HG02588 (cell line): Measurements from ENCODE around the gene GPRC6A.
"Not testable (repeated sequence)": the region's sequence is repeated elsewhere in the genome, so short reads cannot be mapped to it uniquely, and the experiment has no call there.

Experiments used
- ATAC-seq: cut with Tn5 transposase; IDR thresholded peaks from one replicate; pipeline ENCODE4 v1.9.1; 2021; ENCODE audit warnings: mild to moderate bottlenecking, moderate library complexity; ENCODE audit not compliant: unreplicated experiment

The GPRC6A gene

DNA sequence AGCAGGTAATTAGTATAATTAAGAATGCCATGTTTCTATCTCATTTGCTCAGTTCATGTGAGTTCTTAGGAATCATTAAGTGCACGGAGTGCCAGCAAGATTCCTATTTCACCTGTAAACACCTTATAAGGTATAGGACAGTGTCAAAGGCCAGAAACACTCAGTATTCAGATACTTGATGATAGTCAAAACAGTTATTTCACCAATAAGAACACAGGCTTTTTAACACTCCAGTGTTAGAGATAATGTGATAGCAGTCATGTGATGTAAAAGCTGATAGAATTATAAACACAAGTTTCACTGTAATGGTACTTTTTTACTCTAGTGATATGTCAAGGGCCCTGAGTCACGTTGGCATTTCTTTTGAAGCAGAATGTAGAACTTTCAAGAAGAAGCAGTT, at the start of gene GPRC6A:
GPRC6A (minus strand) TSS at position 101 of the 400 bp plus-strand sequence; CDS start at position 31, 70 bp downstream.
- ATAC-seq, result no peak

- ATAC-seq, result no peak
Measured at GRCh38 chr6:116877743-116878142, 48.9 kb upstream of the GPRC6A start.

DNA sequence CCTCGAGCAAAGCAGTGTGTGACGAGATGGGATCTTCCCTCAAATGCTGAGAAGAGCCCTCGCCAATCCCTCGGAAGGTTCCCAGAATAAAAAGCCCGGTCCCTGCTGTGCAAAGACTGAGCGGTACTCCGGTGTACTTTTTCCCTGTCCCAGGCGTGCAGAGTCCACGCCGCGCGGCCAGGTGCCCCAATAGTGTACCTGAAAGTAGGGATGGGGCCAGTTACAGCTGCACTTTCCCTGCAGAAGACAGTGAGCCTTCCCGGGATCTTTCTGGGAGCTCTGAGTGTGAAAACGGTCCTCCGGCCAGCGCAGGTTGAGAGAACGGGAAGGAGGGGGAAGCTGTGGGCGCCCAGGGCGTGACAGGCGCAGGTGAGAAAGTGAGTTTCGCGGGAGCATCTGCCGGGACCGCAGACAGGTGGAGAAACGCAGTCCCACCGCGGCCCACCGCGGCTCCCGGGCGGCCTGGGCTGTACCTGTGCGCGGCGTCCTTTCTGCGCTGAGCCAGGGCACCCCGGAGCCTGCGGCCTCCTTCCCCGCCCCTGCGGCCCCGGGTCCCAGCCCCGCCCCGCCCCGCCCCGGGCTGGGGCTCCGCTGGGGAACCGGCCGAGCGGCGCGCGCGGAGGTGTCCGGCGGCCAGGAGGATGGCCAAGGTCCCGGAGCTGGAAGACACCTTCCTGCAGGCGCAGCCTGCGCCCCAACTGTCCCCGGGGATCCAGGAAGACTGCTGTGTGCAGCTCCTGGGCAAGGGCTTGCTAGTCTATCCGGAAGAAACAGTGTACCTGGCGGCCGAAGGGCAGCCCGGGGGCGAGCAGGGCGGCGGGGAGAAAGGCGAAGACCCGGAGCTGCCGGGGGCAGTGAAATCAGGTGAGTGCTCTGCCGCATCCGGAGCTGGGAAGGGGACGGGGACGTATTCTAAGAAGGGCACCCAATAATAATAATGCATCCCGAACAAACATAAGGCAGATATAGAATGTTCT, 48.0 kb upstream of the GPRC6A start, which contains the start of gene RFX6:
RFX6 (plus strand) TSS at position 608 of the 977 bp plus-strand sequence; CDS start at position 642, 34 bp downstream.
- no peak for ATAC-seq

- ATAC-seq, result no peak
Measured at GRCh38 chr6:116876107-116876506, 47.2 kb upstream of the GPRC6A start.

DNA sequence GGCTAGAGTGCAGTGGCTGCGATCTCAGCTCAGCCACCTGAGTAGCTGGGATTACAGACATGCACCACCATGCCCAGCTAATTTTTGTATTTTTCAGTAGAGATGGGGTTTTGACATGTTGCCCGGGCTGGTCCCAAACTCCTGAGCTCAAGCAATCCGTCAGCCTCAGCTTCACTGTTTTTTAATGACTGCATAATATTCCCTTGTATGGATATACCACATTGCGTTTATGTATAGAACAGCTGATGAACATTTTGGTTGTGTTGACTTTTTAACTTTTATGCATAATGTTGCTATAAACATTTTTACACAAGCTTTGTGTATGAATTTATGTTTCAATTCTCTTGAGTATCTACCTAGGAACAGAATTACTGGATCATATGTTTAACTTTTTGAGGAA, 43.9 kb upstream of the GPRC6A start:
- no peak for ATAC-seq

DNA sequence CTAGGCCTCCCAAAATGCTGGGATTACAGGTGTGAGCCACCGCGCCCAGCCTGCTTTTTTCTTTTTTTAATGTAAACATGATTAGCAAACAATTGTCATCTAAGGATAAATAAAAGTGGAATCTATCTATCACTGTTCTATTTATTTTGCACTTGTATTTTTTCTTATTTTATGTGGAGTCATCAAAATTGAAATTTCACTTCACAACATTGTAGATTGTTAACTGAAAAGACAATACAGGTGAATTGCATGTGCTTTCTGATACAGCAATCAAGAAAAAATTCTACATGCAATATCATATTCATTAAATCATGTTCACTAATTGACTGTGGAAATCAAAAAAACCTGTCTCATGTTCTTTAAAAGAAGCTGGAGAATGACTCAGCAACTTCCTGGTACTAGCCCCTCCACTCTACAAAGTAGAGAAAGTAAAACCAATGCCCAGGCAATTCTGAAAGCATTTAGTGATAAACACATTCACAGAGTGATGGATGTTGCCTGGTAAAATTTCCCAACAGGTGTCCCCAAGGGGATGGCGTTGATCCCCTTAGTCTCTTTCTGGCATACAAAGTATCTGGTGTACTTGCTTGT, 37.5 kb upstream of the GPRC6A start:
- no peak for ATAC-seq

GRCh38 chr6:116859264-116859663, 30.4 kb upstream of the GPRC6A start:
- ATAC-seq, result no peak

DNA sequence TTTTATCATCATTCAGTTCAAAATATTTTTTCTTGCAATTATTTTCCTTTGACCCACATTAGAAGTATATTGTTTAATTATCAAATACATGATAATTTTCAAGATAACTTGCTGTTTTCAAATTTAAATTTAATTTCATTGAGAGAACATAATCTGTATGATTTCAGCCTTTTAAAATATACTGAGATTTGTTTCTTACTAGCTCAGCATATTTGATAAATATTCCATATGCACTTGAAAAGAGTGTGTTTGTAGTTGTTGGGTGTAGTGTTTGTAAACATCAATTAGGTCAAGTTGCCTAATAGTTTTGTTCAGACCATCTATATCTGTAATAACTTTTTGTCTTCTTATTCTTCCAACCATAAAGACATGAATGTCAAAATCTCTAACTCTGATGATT, 29.2 kb upstream of the GPRC6A start:
- no peak for ATAC-seq

DNA sequence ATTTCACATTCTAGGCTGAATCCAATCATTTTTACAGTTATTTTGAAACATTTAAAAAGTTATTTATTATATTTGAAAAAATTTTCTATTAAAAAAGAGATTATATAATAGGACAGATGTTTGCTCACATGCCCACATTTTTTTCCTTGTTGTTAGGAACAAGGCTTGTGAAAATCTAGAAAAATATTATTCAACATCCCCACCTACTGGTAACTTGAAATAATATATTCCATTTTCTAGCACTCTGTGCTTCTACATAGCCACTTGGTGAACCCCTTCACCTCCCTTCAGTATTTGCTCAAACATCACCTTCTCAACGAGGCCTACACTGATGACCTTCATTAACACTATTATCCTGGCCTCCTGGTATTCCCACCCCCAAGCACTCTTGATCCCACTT, 18.3 kb upstream of the GPRC6A start:
- no peak for ATAC-seq

DNA sequence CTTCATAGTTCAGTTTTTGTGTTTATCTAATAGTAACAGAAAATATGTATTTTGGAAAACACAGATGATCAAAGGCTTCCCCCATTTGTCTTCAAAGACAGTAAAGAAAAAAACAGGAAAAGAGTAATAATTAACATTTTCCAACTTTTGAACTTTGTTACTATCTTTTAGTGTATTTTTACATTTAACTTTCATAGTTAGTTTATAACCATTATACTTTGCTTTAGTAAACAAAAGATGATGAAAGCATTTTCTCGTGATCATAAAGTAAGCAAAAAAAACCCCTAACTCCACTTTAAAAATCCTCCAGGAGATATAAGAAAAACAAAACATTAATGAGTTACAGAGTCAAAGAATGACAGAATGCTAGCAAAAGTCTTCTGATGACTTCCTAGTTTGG, 13.6 kb upstream of the GPRC6A start:
- ATAC-seq, result no peak

DNA sequence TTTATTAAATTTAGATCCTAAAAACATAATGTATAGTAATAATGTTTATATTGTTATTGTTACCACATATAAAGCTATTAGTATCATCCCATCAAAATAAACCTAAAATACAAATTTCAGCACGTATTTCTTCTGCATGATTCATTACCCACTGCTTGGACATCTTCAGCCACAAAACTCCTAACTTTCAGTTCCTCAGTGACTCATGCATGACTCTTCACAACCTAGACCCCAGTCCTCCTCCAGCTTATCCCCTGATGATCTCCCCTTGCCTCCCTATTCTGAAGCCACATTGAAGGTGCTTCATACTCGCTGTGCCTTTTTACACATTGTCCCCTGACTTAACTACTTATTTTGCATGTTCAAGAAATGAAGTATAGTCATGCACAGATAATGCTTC, 11.2 kb upstream of the GPRC6A start:
- ATAC-seq, result no peak

- ATAC-seq, result no peak
Measured at GRCh38 chr6:116836606-116837342, 7.9 kb upstream of the GPRC6A start.

DNA sequence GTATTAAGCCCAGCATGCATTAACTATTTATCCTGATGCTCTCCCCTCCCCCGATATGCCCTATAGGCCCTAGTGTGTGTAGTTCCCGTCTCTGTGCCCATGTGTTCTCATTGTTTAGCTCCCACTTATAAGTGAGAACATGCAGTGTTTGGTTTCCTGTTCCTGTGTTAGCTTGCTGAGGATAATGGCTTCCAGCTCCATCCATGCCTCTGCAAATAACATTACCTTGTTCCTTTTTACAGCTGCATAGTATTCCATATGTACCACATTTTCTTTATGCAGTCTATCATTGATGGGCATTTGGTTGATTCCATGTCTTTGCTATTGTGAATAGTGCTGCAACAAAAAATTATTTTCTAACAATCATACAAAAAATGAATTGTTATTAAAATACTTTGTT, 5.6 kb upstream of the GPRC6A start:
- not testable (repeated sequence) for ATAC-seq

DNA sequence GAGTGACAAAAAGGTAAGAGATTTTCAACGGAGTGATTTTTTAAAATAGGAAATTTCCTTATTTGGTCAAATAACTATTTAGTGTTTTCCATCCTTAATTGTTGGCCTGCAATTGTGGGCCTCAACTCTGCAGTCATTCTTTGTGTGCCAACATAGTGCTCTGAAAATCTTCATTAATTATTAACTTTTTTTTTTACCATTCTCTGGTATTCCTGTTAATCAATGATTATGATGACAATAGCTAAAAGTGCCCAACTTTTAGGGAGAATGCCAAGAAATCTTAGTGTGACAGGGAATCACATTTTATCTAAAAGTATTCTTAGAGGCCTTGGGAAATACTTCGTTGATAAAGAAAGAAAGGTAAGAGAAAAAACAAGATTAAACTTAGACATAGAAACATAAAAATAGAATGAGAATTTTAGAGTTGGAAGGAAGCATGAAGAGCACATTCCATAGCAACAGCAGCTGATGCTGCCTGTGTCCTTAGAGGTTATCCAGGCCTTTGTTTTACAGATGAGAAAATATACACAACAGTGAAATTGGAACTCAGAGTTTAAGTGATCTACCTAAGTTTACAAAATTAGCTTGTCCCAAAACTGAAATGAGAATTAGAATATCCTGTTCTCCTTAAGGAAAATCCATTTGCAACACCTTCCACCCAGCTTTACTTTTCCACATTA, 1.2 kb downstream of the GPRC6A start:
- ATAC-seq, result no peak

DNA sequence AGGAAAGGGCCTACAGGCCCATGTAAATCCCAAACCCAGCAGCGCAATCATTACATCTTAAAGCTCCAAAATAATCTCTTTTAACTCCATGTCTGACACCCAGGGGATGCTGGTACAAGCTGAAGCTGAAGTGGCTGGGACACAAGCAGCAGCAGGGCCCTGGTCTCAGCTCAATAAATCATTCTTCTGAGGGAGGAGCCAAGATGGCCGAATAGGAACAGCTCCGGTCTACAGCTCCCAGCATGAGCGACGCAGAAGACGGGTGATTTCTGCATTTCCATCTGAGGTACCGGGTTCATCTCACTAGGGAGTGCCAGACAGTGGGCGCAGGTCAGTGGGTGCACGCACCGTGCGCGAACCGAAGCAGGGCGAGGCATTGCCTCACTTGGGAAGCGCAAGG, 12.5 kb downstream of the GPRC6A start:
- ATAC-seq, result not testable (repeated sequence)

DNA sequence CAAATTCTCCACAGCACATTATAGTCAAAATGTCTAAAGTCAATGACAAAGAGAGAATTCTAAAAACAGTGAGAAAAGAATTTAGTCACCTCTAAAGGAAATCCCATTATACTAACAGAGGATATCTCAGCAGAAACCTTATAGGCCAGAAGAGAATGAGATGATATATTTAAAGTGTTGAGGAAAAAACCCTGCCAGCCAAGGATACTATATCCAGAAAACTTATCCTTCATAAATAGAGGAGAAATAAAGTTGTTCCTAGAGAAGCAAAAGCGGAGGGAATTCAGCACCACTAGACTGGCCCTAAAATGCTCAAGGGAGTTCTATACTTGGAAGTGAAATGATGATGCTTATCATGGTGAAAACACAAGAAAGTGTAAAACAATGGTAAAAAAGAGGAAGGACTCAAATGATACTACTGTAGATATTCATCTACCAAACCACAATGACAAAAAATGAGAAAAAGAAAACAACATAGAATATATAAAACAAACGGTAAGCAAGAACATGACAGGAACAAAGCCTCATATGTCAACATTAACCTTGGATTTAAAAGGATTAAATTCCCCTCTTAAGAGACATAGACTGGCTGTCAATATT, 16.7 kb downstream of the GPRC6A start:
- ATAC-seq, result no peak

- no peak for ATAC-seq
Measured at GRCh38 chr6:116801971-116802370, 26.9 kb downstream of the GPRC6A start.

DNA sequence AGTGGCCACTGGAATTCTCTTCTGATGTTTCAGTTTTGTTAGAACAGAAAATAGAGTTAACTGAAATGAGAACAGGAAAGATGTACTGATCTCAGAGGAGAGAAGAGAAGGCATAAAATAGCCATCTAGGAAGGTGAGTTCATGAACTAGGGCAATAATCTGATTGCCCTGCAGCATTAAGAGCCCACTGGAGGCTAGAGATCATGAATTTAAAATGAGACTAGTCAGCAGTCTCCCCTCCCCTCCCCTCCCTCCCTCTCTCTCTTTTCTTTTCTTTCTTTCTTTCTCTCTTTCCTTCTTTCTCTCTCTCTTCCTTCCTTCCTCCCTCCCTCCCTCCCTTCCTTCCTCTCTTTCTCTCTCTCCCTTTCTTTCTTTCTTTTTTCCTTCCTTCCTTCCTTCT, 28.9 kb downstream of the GPRC6A start:
- ATAC-seq, result no peak

DNA sequence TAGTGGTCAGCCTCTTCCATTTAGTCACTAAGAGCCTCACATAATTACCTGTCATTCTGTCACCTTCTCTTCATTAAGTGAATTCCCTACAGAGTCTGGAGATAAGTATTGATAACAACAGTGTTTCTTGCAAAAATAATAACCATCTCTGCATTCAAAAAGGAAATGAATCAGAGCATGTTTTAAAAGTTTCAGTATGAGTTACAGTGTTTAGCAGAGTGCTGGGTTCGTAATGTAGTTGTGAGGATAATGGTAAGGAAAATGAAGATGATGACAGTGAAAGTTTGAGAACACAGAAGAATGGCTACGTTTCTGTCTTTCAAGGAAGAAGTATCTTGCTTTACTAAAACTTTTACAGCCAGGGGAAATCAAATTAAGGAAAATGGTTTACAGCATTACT, 31.3 kb downstream of the GPRC6A start:
- no peak for ATAC-seq

- ATAC-seq, result no peak
Measured at GRCh38 chr6:116793224-116793623, 35.7 kb downstream of the GPRC6A start.
